ENCODE results near the gene TRIM44. TPM values are rescaled to one million over a fixed set of nuclear protein-coding genes. Genes with fewer than 3 reads are reported as not detected.

TRIM44 gene
- total and polyA plus RNA-seq, 2 donors (not counting 3 experiments of a cell fraction or from before 2014, with no cell fraction given), result 31.7 to 72.0 TPM

DNA sequence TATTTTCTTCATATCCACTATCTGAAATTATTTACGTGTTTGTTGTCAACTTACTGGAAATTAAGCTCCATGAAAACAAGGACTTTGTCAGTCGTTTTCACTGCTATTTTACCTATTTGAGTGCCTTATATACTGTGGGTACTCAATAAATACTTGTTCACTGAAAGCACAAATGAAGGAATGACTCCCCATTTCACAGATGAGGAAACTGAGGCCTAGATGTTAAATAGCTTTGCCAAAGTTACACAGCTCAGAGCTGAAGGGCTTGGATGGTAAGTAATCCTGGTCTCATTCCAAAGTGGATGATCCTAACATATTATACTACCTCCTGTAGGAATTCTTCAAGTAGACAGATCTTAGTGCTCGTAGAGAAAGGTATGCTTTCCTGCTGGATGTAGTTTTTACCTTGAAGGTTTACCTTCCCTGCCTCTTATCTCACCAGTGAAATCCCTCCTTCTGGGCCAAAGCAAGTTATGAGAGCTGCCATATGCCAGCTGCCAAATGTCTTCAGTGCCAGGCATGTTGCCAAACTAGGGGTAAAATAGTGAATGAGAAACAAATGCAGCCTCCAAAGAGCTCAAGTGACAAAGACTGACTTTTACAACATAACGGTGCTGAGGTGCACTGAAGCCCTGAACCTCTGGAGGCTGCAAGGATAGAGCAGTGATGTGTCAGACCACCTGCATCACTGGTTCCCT is 129.7 kb downstream of the TRIM44 start:
- BruUV-seq (replicated peaks), result no TSS peak
- H2AFZ ChIP-seq (ENCODE audit: low read depth, low read length), result no peak overlapping the region
- TF ChIP-seq POLR2A (IDR thresholded peaks at IDR 0.05; ENCODE audit: low read depth, low read length) (no peak), FOS (IDR thresholded peaks at IDR 0.05; ENCODE audit: borderline replicate concordance, insufficient read depth, low read length) (no peak), POLR2AphosphoS5 (IDR thresholded peaks at IDR 0.05; ENCODE audit: insufficient read depth, low read depth, low read length) (no peak), JUN (IDR thresholded peaks at IDR 0.05; ENCODE audit: borderline replicate concordance, insufficient read depth, insufficient read length, low read depth) (no peak), EZH2 (IDR thresholded peaks at IDR 0.05; ENCODE audit: borderline replicate concordance, low read depth, low read length, severe bottlenecking) (no peak), GATA2 (IDR thresholded peaks at IDR 0.05; ENCODE audit: insufficient read depth, insufficient read length, low read depth, low read length) (no peak), MYC (IDR thresholded peaks at IDR 0.05; ENCODE audit: low read depth, low read length) (no peak)
- TF ChIP-seq, protein P1, sequence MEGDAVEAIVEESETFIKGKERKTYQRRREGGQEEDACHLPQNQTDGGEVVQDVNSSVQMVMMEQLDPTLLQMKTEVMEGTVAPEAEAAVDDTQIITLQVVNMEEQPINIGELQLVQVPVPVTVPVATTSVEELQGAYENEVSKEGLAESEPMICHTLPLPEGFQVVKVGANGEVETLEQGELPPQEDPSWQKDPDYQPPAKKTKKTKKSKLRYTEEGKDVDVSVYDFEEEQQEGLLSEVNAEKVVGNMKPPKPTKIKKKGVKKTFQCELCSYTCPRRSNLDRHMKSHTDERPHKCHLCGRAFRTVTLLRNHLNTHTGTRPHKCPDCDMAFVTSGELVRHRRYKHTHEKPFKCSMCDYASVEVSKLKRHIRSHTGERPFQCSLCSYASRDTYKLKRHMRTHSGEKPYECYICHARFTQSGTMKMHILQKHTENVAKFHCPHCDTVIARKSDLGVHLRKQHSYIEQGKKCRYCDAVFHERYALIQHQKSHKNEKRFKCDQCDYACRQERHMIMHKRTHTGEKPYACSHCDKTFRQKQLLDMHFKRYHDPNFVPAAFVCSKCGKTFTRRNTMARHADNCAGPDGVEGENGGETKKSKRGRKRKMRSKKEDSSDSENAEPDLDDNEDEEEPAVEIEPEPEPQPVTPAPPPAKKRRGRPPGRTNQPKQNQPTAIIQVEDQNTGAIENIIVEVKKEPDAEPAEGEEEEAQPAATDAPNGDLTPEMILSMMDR (IDR thresholded peaks at IDR 0.05; ENCODE audit: extremely low read depth in 1 of 2, insufficient read depth in 1 of 2, low read depth in 1 of 2, low read length in 2 of 2), result no peak
- TF ChIP-seq, protein P2, sequence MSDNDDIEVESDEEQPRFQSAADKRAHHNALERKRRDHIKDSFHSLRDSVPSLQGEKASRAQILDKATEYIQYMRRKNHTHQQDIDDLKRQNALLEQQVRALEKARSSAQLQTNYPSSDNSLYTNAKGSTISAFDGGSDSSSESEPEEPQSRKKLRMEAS (IDR thresholded peaks at IDR 0.05; ENCODE audit: insufficient read depth, insufficient read length), result no peak
- H4K20me1 ChIP-seq (replicated peaks; ENCODE audit: control insufficient read depth, extremely low read depth, insufficient read depth, low read length), result no peaks in the 10 kb centered on the region
- no peaks in the 10 kb centered on the region for H3K9me3 ChIP-seq (replicated peaks; ENCODE audit: control insufficient read depth, insufficient read depth, low read length)
- ChIA-PET CTCF (interaction anchor here (1.1 to 3.1 kb wide), 2 partner anchors 30 to 176 kb away, joined by 3 to 19 read pairs; no protein-coding TSS in a partner anchor), POLR2A (no interaction called here)
- no peaks in the 10 kb centered on the region for H3K27me3 ChIP-seq (ENCODE audit: control insufficient read depth in 2 of 2, insufficient read depth in 2 of 2, low read length in 2 of 2)
- H3K79me2 ChIP-seq (ENCODE audit: control insufficient read depth, insufficient read depth, low read length), result peaks cover under 1% of the 10 kb centered on the region
- no peak overlapping the region for H3K4me2 ChIP-seq (ENCODE audit: insufficient read depth, low read length)
- H3K9ac ChIP-seq (replicated peaks; ENCODE audit: extremely low read depth, insufficient read depth, low read length), result no peak overlapping the region
- H3K4me3 ChIP-seq (replicated peaks in 1 of 3; ENCODE audit: insufficient read depth in 1 of 3, low read depth in 1 of 3, low read length in 3 of 3), result no peak overlapping the region
- no peak for FAIRE-seq
- H3K36me3 ChIP-seq (ENCODE audit: control insufficient read depth in 2 of 2, extremely low read depth in 1 of 2, insufficient read depth in 2 of 2, low read length in 2 of 2), result no peaks in the 10 kb centered on the region
- DNase-seq (ENCODE audit: low read depth, low spot score), result no peak
- dilution Hi-C loops (cut with MboI; ENCODE audit: extremely low pct_ligation_motif_present, low sequenced_read_pairs), result no loop called here
- intact Hi-C loops (cut with micrococcal nuclease), result no loop called here
- peaks cover 27% of the 10 kb centered on the region for H3K4me1 ChIP-seq (ENCODE audit: control insufficient read depth, extremely low read depth, insufficient read depth, low read length)
- no peaks in the 10 kb centered on the region for H3K9me1 ChIP-seq (replicated peaks; ENCODE audit: control insufficient read depth, extremely low read depth, insufficient read depth, low read length)
- no peak overlapping the region for H3K27ac ChIP-seq (ENCODE audit: insufficient read depth, low read depth, low read length)
